Upper lobe of left lung (tissue), 6 donors: Measurements from ENCODE around the gene MAST4. TPM values are rescaled to one million over a fixed set of nuclear protein-coding genes. Genes with fewer than 3 reads are reported as not detected.
A peak's percentile ranks its signal among the peaks of the same experiment; 100 is the strongest.

ENCODE experiments used
- ATAC-seq, 2 donors: fragments of 200-7000 bp; cut with Tn5 transposase; one replicate each; pipeline ENCODE4 v1.9.1; 2022; ENCODE audit warnings: mild to moderate bottlenecking in 2 of 2, moderate library complexity in 2 of 2; ENCODE audit not compliant: low FRiP score in 2 of 2
- DNase-seq, 2 donors: peaks; one replicate each; pipeline ENCODE4 v3.0.0-alpha.2; 2019 to 2020
- H3K27ac ChIP-seq, 4 donors: fragments of 200-600 bp; sonication (generic); one replicate each; pipeline ENCODE4 v1.5.1; 2016 to 2019
- H3K27me3 ChIP-seq, 4 donors: fragments of 200-600 bp; sonication (generic); one replicate each; pipeline ENCODE4 v1.5.1; 2017 to 2019
- H3K36me3 ChIP-seq, 4 donors: fragments of 200-600 bp; sonication (generic); one replicate each; pipeline ENCODE4 v1.5.1; 2016 to 2019
- H3K4me1 ChIP-seq, 4 donors: fragments of 200-600 bp; sonication (generic); one replicate each; pipeline ENCODE4 v1.5.1; 2018 to 2019
- H3K4me3 ChIP-seq, 4 donors: fragments of 200-600 bp; sonication (generic); one replicate each; pipeline ENCODE4 v1.5.1; 2017 to 2019; ENCODE audit warnings: mild to moderate bottlenecking in 2 of 4, moderate library complexity in 1 of 4
- H3K9me3 ChIP-seq, 4 donors: fragments of 200-600 bp; sonication (generic); one replicate each; pipeline ENCODE4 v1.5.1; 2018 to 2019
- EP300 ChIP-seq, 4 donors: sonication (generic); formaldehyde crosslinking; IDR thresholded peaks; one replicate each; pipeline ENCODE4 v1.5.1; 2017; ENCODE audit warnings: antibody characterized with exemption in 4 of 4, control low read depth in 2 of 4
- POLR2A ChIP-seq, 4 donors: fragments of 450-650 bp; IDR thresholded peaks; one replicate each; pipeline ENCODE4 v1.5.1; 2016 to 2017; ENCODE audit warnings: antibody characterized with exemption in 4 of 4, mild to moderate bottlenecking in 2 of 4
- POLR2AphosphoS5 ChIP-seq, 2 donors: sonication (generic); formaldehyde crosslinking; IDR thresholded peaks; one replicate each; pipeline ENCODE4 v1.5.1; 2017; ENCODE audit warnings: antibody characterized with exemption in 2 of 2
- WGBS, 2 donors: methylation state at CpG; one replicate each; pipeline ENCODE4 v1.1.5; 2017 to 2018; 5-methylcytosine and 5-hydroxymethylcytosine counted together
- total RNA-seq, 6 donors: library from RNA; depleted of rRNA in 4 of 6; stranded (reverse); fragments of >200 nt in 4 of 6; gene quantifications; one replicate each; pipeline versions ENCODE4 v1.1.0 to v1.2.1, GENCODE V29; 2016 to 2021
- TF ChIP-seq, protein P1 (sequence below), 6 experiments: fragments of 450-650 bp in 4 of 6; fragments of 200-600 bp in 2 of 6; sonication (generic) in 2 of 6; IDR thresholded peaks; one replicate each; pipeline ENCODE4 v1.5.1; 2016 to 2019; ENCODE audit warnings: antibody characterized with exemption in 6 of 6
- donor health status: DM: no; HTN: no; CAD: no; lungs with moderate emphysema.
- donor health status: DM: no; HTN: yes; CAD: no; lungs with severe emphysema.

The MAST4 gene
- total RNA-seq, 6 donors from 2014 or later = 44.8 to 229 (median 66.4) TPM

DNA sequence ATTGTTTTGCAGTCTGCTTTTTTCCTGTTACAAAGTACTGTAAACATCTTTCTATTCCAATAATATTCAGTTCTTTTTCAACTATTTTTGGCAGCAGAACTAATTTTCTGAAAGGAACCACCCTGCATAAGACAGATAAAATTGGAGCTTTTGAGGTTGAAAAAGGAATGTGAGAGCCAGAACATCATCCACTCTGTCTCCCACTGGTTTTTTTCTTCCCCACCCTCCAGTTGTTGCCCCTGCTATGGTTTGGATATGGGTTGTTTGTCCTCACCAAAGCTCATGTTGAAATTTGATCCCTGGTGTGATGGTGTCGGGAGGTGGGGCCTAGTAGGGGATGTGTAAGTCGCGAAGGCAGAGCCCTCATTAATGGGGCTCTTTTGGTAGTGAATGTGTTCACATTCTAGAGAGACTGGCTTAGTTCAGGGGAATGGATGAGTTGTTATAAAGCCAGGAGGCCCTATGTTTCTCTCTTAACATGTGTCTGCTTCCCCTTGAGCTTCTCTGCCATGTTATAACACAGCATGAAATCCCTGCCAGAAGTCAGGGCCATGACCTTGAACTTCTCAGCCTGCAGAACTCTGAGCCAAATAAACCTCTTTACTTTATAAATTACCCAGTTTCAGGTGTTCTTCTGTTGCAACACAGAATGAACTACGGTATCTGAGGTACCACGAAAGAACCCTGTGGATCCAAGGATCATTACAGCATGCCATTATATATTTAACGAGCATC, 34.8 kb upstream of the MAST4 start:
- no peaks in the 10 kb centered on the region for H3K4me1 ChIP-seq
- TF ChIP-seq, protein P1, sequence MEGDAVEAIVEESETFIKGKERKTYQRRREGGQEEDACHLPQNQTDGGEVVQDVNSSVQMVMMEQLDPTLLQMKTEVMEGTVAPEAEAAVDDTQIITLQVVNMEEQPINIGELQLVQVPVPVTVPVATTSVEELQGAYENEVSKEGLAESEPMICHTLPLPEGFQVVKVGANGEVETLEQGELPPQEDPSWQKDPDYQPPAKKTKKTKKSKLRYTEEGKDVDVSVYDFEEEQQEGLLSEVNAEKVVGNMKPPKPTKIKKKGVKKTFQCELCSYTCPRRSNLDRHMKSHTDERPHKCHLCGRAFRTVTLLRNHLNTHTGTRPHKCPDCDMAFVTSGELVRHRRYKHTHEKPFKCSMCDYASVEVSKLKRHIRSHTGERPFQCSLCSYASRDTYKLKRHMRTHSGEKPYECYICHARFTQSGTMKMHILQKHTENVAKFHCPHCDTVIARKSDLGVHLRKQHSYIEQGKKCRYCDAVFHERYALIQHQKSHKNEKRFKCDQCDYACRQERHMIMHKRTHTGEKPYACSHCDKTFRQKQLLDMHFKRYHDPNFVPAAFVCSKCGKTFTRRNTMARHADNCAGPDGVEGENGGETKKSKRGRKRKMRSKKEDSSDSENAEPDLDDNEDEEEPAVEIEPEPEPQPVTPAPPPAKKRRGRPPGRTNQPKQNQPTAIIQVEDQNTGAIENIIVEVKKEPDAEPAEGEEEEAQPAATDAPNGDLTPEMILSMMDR (IDR thresholded peaks at IDR 0.05) = no peak
- TF ChIP-seq POLR2AphosphoS5 (IDR thresholded peaks at IDR 0.05) = no peak
- no peak for TF ChIP-seq EP300 (IDR thresholded peaks at IDR 0.05)
- no peak for TF ChIP-seq POLR2A (IDR thresholded peaks at IDR 0.05)
- H3K27me3 ChIP-seq = no peaks in the 10 kb centered on the region
- H3K36me3 ChIP-seq = no peaks in the 10 kb centered on the region
- no peak overlapping the region for H3K4me3 ChIP-seq
- ATAC-seq = peak in 1 of 2 donors; percentile 42
- no peaks in the 10 kb centered on the region for H3K9me3 ChIP-seq
- DNase-seq = no peak
- WGBS, 2 donors = 72 to 80% methylated on average over 6 of the region's 6 CpGs
- no peak overlapping the region for H3K27ac ChIP-seq

DNA sequence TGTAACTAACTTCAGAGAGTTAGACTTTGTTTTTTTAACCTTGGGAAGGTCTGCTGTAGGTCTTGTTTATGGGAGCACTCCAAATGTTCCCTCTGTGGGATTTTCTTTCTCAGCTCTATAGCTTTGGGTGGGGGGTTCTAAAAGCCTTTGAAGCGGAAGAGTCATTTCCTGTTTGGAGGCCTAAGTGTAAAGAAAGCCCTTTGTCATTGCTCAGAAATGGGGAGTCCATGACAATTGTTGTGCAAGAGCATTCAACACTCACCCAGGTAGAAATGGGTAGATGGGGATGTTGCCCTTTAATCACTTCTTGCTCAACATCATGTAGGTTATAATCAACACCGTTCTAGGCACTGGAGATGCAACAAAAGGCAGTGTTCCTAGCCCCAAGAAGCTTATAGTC, 30.3 kb upstream of the MAST4 start:
- Histone ChIP-seq H3K4me1 (peaks cover 0 to 6% (median 2%) of the 10 kb centered on the region in 4 donors), H3K27me3 (no peaks in the 10 kb centered on the region), H3K36me3 (no peaks in the 10 kb centered on the region), H3K9me3 (no peaks in the 10 kb centered on the region), H3K4me3 (no peak overlapping the region), H3K27ac (no peak overlapping the region)
- 72 to 86% methylated on average over 2 of the region's 2 CpGs for WGBS, 2 donors
- DNase-seq (no peak), ATAC-seq (no peak)
- TF ChIP-seq POLR2AphosphoS5 (IDR thresholded peaks at IDR 0.05) = no peak
- TF ChIP-seq EP300 (IDR thresholded peaks at IDR 0.05) = no peak
- TF ChIP-seq, protein P1 (IDR thresholded peaks at IDR 0.05) = no peak
- no peak for TF ChIP-seq POLR2A (IDR thresholded peaks at IDR 0.05)

DNA sequence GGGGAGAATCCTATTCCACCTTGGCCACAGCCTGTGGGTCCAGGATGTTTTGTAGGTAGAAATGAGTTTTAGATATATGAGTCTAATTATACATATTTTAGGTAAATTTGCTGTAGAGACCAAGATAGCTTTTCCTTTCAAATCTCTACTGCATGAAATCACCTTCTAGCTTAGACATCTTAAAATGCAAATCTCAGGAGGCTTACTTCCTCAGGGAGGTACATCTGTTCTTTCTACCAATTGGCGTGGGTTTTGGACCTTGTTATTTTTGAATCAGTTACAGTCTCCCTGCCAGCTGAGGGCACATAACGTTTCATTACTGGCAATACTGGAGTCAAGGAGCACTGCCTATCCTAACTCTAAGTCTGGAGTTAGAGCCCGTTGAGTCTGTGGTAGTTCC, 28.7 kb upstream of the MAST4 start:
- H3K27ac ChIP-seq = no peak overlapping the region
- no peaks in the 10 kb centered on the region for H3K27me3 ChIP-seq
- TF ChIP-seq POLR2AphosphoS5 (IDR thresholded peaks at IDR 0.05) (no peak), POLR2A (IDR thresholded peaks at IDR 0.05) (no peak), EP300 (IDR thresholded peaks at IDR 0.05) (no peak)
- TF ChIP-seq, protein P1 (IDR thresholded peaks at IDR 0.05) = no peak
- H3K36me3 ChIP-seq = no peaks in the 10 kb centered on the region
- no peak for ATAC-seq
- peaks cover 0 to 6% (median 2%) of the 10 kb centered on the region in 4 donors for H3K4me1 ChIP-seq
- 71 to 75% methylated on average over 3 of the region's 3 CpGs for WGBS, 2 donors
- no peak overlapping the region for H3K4me3 ChIP-seq
- no peak for DNase-seq
- no peaks in the 10 kb centered on the region for H3K9me3 ChIP-seq

DNA sequence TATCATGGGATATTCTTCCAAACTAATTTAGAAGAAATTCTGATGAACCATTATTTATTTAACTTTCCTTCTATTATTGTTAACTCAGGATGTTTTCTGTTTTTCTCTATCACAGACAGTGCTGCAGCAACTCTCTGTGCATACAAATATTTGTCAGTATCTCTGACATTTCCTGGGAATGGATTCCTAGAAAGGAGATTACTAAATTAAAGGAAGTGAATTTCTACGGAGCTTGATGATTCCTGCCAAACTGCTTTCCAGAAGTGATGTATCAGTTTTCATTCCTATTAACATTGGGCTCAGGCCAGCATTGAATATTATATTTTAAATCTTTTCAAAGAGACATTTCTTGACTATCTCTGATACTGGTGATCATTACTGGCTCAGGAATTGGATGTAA, 26.0 kb upstream of the MAST4 start:
- H3K4me3 ChIP-seq = no peak overlapping the region
- ATAC-seq (no peak), DNase-seq (no peak)
- WGBS, 2 donors = 16 to 23% methylated on average over 1 of the region's 1 CpG
- H3K9me3 ChIP-seq = no peaks in the 10 kb centered on the region
- peaks cover 0 to 7% (median 3%) of the 10 kb centered on the region in 4 donors for H3K4me1 ChIP-seq
- TF ChIP-seq POLR2A (IDR thresholded peaks at IDR 0.05) = no peak
- TF ChIP-seq EP300 (IDR thresholded peaks at IDR 0.05) = no peak
- TF ChIP-seq, protein P1 (IDR thresholded peaks at IDR 0.05) = no peak
- TF ChIP-seq POLR2AphosphoS5 (IDR thresholded peaks at IDR 0.05) = no peak
- H3K36me3 ChIP-seq = no peaks in the 10 kb centered on the region
- no peaks in the 10 kb centered on the region for H3K27me3 ChIP-seq
- no peak overlapping the region for H3K27ac ChIP-seq

DNA sequence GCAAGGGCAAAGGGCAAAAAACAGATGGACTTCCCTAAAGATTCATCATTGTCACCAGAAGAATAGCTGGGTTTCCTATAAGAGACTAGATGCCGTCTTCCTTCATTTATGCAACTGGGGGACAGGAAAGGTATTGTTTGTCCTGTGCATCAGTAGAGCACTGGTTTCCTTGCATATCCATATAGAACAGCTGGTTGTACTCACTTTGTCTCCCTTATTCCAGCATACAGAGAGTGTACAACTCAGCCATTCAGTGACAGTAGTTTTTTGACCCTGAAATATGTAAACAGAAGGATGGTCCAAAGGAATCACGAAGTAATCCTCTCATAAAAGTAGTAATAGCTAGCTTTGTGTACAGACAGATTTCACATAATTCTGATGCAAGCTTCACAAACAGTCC, 22.5 kb upstream of the MAST4 start:
- H3K27me3 ChIP-seq = no peaks in the 10 kb centered on the region
- no peak for ATAC-seq
- no peak overlapping the region for H3K27ac ChIP-seq
- H3K4me1 ChIP-seq = peaks cover 0 to 7% (median 3%) of the 10 kb centered on the region in 4 donors
- WGBS, 2 donors = 43 to 58% methylated on average over 2 of the region's 2 CpGs
- DNase-seq = no peak
- H3K9me3 ChIP-seq = no peaks in the 10 kb centered on the region
- no peak overlapping the region for H3K4me3 ChIP-seq
- H3K36me3 ChIP-seq = no peaks in the 10 kb centered on the region
- TF ChIP-seq POLR2A (IDR thresholded peaks at IDR 0.05) (no peak), POLR2AphosphoS5 (IDR thresholded peaks at IDR 0.05) (no peak), EP300 (IDR thresholded peaks at IDR 0.05) (no peak)
- TF ChIP-seq, protein P1 (IDR thresholded peaks at IDR 0.05) = no peak
